ENCODE results near the gene SPATA2L. TPM values are rescaled to one million over a fixed set of nuclear protein-coding genes. Genes with fewer than 3 reads are reported as not detected.

SPATA2L gene
- total RNA-seq, 1 experiment from 2014 or later, result 9.5 TPM

DNA sequence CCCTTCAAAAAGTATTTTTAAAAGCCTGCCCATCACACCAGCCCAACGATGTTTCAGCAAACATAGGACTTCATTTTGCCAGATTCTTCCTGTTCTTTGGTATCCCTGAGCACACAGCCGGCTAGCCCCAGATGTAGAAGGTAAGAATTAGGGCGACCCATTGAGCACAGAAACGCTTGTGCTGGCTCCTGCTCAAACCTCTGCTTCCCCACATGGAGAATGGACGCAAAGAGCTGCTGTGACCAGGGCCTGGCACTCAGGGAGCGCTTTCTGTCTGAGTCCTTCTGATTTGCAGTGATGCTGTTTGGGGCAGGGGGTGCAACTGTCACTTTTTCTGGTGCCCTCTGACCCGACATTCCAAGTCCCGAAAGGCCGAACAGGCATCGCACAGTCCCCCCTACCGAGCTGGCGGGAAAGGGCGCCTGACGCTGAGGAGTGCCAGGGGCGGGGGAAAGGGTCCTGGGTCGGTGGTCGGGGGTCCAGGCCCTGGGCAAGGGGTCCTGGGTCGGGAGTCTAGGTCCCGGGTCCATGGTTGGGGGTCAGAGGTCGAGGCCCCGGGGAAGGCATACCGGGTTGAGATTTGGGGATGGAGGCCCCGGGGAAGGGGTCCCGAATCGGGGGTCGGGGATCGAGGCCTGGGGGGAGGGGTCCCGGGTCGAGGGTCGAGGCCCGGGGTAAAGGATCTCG is 44.9 kb downstream of the SPATA2L start:
- no peak for DNase-seq (ENCODE audit: low read depth)

GRCh38 chr16:89655062-89655643 is 46.4 kb downstream of the SPATA2L start:
- no peak for DNase-seq (ENCODE audit: low read depth)

GRCh38 chr16:89653656-89654295 is 47.7 kb downstream of the SPATA2L start:
- no peak for DNase-seq (ENCODE audit: low read depth)

DNA sequence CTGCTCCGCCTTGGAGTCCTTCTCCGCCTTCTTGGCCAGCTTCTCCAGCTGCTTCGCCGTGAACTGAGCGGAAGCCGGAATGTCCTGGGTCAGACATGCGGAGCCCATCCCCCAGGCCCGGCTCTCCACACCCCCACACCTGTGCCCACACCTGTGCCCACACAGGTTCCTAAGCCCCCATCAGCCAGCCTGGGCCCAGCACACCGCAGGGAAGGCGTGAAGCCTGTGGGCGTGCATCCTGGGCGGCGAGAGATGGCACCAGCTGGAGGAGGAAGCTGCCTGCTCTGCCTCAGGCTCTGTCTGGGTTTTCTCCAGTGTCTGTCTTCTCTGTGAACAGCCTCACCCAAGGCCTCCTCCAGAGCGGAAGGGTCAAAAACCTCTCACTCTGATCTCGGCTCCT is 49.9 kb downstream of the SPATA2L start:
- no peak for DNase-seq (ENCODE audit: low read depth)

GRCh38 chr16:89646906-89647305 is 54.6 kb downstream of the SPATA2L start:
- DNase-seq (ENCODE audit: low read depth), result no peak

Other genes starting within 250 kb of the SPATA2L start
- 31.2 and 38.4 TPM in 2 replicates for gene ANKRD11, start 211.1 kb downstream of the SPATA2L start, total RNA-seq (2014; rRNA removed; shearing (Covaris generic))
- gene SPG7, start 193.3 kb downstream of the SPATA2L start, total RNA-seq (2014; rRNA removed; shearing (Covaris generic)), result 50.3 and 79.9 TPM in 2 replicates
- 2,032 and 3,331 TPM in 2 replicates for gene RPL13, start 141.0 kb downstream of the SPATA2L start, total RNA-seq (2014; rRNA removed; shearing (Covaris generic))
- 1.3 and 2.6 TPM in 2 replicates for gene CPNE7, start 125.9 kb downstream of the SPATA2L start, total RNA-seq (2014; rRNA removed; shearing (Covaris generic))
- gene DPEP1, start 88.1 kb downstream of the SPATA2L start, total RNA-seq (2014; rRNA removed; shearing (Covaris generic)), result 0.24 and 0.29 TPM in 2 replicates
- 115 and 120 TPM in 2 replicates for gene CHMP1A, start 44.0 kb downstream of the SPATA2L start, total RNA-seq (2014; rRNA removed; shearing (Covaris generic))
- 5.5 and 9.6 TPM in 2 replicates for gene SPATA33, start 43.9 kb downstream of the SPATA2L start, total RNA-seq (2014; rRNA removed; shearing (Covaris generic))
- 24.5 and 29.0 TPM in 2 replicates for gene CDK10, start 15.0 kb downstream of the SPATA2L start, total RNA-seq (2014; rRNA removed; shearing (Covaris generic))
- 2.8 and 3.5 TPM in 2 replicates for gene VPS9D1, start 19.2 kb upstream of the SPATA2L start, total RNA-seq (2014; rRNA removed; shearing (Covaris generic))
- gene ZNF276, start 19.8 kb upstream of the SPATA2L start, total RNA-seq (2014; rRNA removed; shearing (Covaris generic)), result 6.8 and 11.4 TPM in 2 replicates
- 28.2 and 33.5 TPM in 2 replicates for gene FANCA, start 114.9 kb upstream of the SPATA2L start, total RNA-seq (2014; rRNA removed; shearing (Covaris generic))
- gene SPIRE2, start 126.8 kb upstream of the SPATA2L start, total RNA-seq (2014; rRNA removed; shearing (Covaris generic)), result 1.8 and 3.3 TPM in 2 replicates
- 72.9 and 93.7 TPM in 2 replicates for gene TCF25, start 171.9 kb upstream of the SPATA2L start, total RNA-seq (2014; rRNA removed; shearing (Covaris generic))
- gene MC1R, start 217.2 kb upstream of the SPATA2L start, total RNA-seq (2014; rRNA removed; shearing (Covaris generic)), result 2.0 and 2.8 TPM in 2 replicates
- 229 and 237 TPM in 2 replicates for gene TUBB3, start 221.6 kb upstream of the SPATA2L start, total RNA-seq (2014; rRNA removed; shearing (Covaris generic))
- 97.2 and 143 TPM in 2 replicates for gene DEF8, start 247.1 kb upstream of the SPATA2L start, total RNA-seq (2014; rRNA removed; shearing (Covaris generic))

Data from RPMI7951 (cell line).